ENCODE data around the gene MSRB1. TPM values are rescaled to one million over a fixed set of nuclear protein-coding genes. Genes with fewer than 3 reads are reported as not detected.
"Not testable (repeated sequence)": the region's sequence is repeated elsewhere in the genome, so short reads cannot be mapped to it uniquely, and the experiment has no call there.

Gene MSRB1
- total RNA-seq, 2 donors from 2014 or later: 20.6 to 23.5 TPM

- peaks cover 14% of the 10 kb centered on the region for H3K27me3 Mint-ChIP-seq (ENCODE audit: insufficient read depth)
- H3K4me1 ChIP-seq (ENCODE audit: control insufficient read depth, insufficient read depth, low read length): no peaks in the 10 kb centered on the region
- no peak overlapping the region for H3K4me3 ChIP-seq (ENCODE audit: low read length)
- H3K36me3 Mint-ChIP-seq (ENCODE audit: low read depth): no peaks in the 10 kb centered on the region
- no peaks in the 10 kb centered on the region for H3K9me3 ChIP-seq (ENCODE audit: control insufficient read depth, low read length)
- no peaks in the 10 kb centered on the region for H3K9me3 Mint-ChIP-seq
- H3K27ac ChIP-seq (ENCODE audit: low read depth, low read length): no peak overlapping the region
- no peak overlapping the region for H3K9ac ChIP-seq (ENCODE audit: extremely low read depth, low read length, poor library complexity, severe bottlenecking)
- DNase-seq: no peak
- no peaks in the 10 kb centered on the region for H3K4me1 Mint-ChIP-seq
- H3K4me3 Mint-ChIP-seq: no peak overlapping the region
- no peak overlapping the region for H3K27ac Mint-ChIP-seq
- no peaks in the 10 kb centered on the region for H3K36me3 ChIP-seq (ENCODE audit: control insufficient read depth, insufficient read depth, low read length)
- WGBS, 2 experiments (ENCODE audit: insufficient coverage in 1 of 2, insufficient read length in 1 of 2): 91 to 95% methylated on average over 7 to 9 of the region's 9 CpGs
- H3K27me3 ChIP-seq (ENCODE audit: control insufficient read depth, insufficient read depth, low read length, poor library complexity, severe bottlenecking): no peaks in the 10 kb centered on the region
- no peak for TF ChIP-seq CTCF (conservative IDR thresholded peaks at IDR 0.05)
Measured at GRCh38 chr16:1900452-1900774, 42.6 kb downstream of the MSRB1 start.

- H3K4me1 Mint-ChIP-seq: no peaks in the 10 kb centered on the region
- H3K9me3 Mint-ChIP-seq: no peaks in the 10 kb centered on the region
- H3K4me3 Mint-ChIP-seq: no peak overlapping the region
- DNase-seq: no peak
- no peaks in the 10 kb centered on the region for H3K4me1 ChIP-seq (ENCODE audit: control insufficient read depth, insufficient read depth, low read length)
- H3K27ac Mint-ChIP-seq: no peak overlapping the region
- H3K9ac ChIP-seq (ENCODE audit: extremely low read depth, low read length, poor library complexity, severe bottlenecking): no peak overlapping the region
- WGBS, 2 experiments (ENCODE audit: insufficient coverage in 1 of 2, insufficient read length in 1 of 2): 88 to 94% methylated on average over 15 to 16 of the region's 16 CpGs
- no peaks in the 10 kb centered on the region for H3K36me3 ChIP-seq (ENCODE audit: control insufficient read depth, insufficient read depth, low read length)
- H3K9me3 ChIP-seq (ENCODE audit: control insufficient read depth, low read length): no peaks in the 10 kb centered on the region
- no peak overlapping the region for H3K4me3 ChIP-seq (ENCODE audit: low read length)
- H3K27me3 Mint-ChIP-seq (ENCODE audit: insufficient read depth): peaks cover 14% of the 10 kb centered on the region
- H3K36me3 Mint-ChIP-seq (ENCODE audit: low read depth): no peaks in the 10 kb centered on the region
- H3K27me3 ChIP-seq (ENCODE audit: control insufficient read depth, insufficient read depth, low read length, poor library complexity, severe bottlenecking): no peaks in the 10 kb centered on the region
- H3K27ac ChIP-seq (ENCODE audit: low read depth, low read length): no peak overlapping the region
- no peak for TF ChIP-seq CTCF (conservative IDR thresholded peaks at IDR 0.05)
Measured at GRCh38 chr16:1899641-1900451, 43.2 kb downstream of the MSRB1 start.

GRCh38 chr16:1897692-1898091 lies 45.3 kb downstream of the MSRB1 start:
- H3K4me3 ChIP-seq (ENCODE audit: low read length); H3K4me3 Mint-ChIP-seq; H3K27me3 ChIP-seq (ENCODE audit: control insufficient read depth, insufficient read depth, low read length, poor library complexity, severe bottlenecking); H3K36me3 ChIP-seq (ENCODE audit: control insufficient read depth, insufficient read depth, low read length); H3K9me3 ChIP-seq (ENCODE audit: control insufficient read depth, low read length); H3K27ac Mint-ChIP-seq; DNase-seq; H3K27ac ChIP-seq (ENCODE audit: low read depth, low read length); H3K36me3 Mint-ChIP-seq (ENCODE audit: low read depth); H3K9me3 Mint-ChIP-seq; H3K4me1 Mint-ChIP-seq; H3K4me1 ChIP-seq (ENCODE audit: control insufficient read depth, insufficient read depth, low read length); H3K9ac ChIP-seq (ENCODE audit: extremely low read depth, low read length, poor library complexity, severe bottlenecking): not testable (repeated sequence)
- H3K27me3 Mint-ChIP-seq (ENCODE audit: insufficient read depth): peaks cover 14% of the 10 kb centered on the region
- 90 to 92% methylated on average over 2 of the region's 2 CpGs for WGBS, 2 experiments (ENCODE audit: insufficient coverage in 1 of 2, insufficient read length in 1 of 2)

Data from endodermal cell (in vitro differentiated cells).